ENCODE measurements around the gene TRAPPC11.

DNA sequence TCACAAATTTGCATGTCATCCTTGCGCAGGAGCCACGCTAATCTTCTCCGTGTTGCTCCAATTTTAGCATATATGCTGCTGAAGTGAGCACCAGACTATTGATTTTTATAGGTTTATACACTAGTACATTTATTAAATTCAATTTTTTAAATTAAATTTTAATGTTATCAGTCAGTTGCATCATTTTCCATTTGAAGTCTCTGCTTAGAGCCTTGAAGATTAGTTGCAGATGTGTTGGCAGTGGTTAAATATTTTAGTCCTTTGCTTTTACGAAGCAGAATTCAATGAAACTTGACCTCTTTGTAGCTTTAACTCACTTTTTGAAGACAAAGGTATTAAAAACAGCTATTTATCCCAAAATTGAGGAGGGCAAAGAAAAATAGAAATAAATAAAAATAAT lies 16.5 kb downstream of the TRAPPC11 start:
- TF ChIP-seq, protein P1, sequence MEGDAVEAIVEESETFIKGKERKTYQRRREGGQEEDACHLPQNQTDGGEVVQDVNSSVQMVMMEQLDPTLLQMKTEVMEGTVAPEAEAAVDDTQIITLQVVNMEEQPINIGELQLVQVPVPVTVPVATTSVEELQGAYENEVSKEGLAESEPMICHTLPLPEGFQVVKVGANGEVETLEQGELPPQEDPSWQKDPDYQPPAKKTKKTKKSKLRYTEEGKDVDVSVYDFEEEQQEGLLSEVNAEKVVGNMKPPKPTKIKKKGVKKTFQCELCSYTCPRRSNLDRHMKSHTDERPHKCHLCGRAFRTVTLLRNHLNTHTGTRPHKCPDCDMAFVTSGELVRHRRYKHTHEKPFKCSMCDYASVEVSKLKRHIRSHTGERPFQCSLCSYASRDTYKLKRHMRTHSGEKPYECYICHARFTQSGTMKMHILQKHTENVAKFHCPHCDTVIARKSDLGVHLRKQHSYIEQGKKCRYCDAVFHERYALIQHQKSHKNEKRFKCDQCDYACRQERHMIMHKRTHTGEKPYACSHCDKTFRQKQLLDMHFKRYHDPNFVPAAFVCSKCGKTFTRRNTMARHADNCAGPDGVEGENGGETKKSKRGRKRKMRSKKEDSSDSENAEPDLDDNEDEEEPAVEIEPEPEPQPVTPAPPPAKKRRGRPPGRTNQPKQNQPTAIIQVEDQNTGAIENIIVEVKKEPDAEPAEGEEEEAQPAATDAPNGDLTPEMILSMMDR (IDR thresholded peaks at IDR 0.05) = no peak
- no peak for TF ChIP-seq POLR2A (IDR thresholded peaks at IDR 0.05)
- no peak for TF ChIP-seq POLR2AphosphoS5 (IDR thresholded peaks at IDR 0.05; ENCODE audit: insufficient read depth in 1 of 2, low read depth in 1 of 2)
